ENCODE results near the gene DNAH10.
"Not testable (repeated sequence)": the region's sequence is repeated elsewhere in the genome, so short reads cannot be mapped to it uniquely, and the experiment has no call there.

DNAH10 gene

GRCh38 chr12:123938679-123939480 is 176.8 kb downstream of the DNAH10 start:
- no peaks in the 10 kb centered on the region for H3K9me3 ChIP-seq
- no peaks in the 10 kb centered on the region for H3K36me3 ChIP-seq (replicated peaks)
- peak in 1 of 2 experiments; percentile 50 for DNase-seq (ENCODE audit: low spot score in 2 of 2)
- no peaks in the 10 kb centered on the region for H3K4me1 ChIP-seq
- H3K27me3 ChIP-seq (ENCODE audit: low read depth), result no peaks in the 10 kb centered on the region
- in situ Hi-C loops (cut with MboI; ENCODE audit: low sequenced_read_pairs), result no loop called here
- H3K4me3 ChIP-seq, result no peak overlapping the region

GRCh38 chr12:123939716-123940626 is 177.9 kb downstream of the DNAH10 start:
- Histone ChIP-seq H3K9me3 (no peaks in the 10 kb centered on the region), H3K4me1 (no peaks in the 10 kb centered on the region), H3K4me3 (no peak overlapping the region), H3K36me3 (replicated peaks) (no peaks in the 10 kb centered on the region), H3K27me3 (ENCODE audit: low read depth) (no peaks in the 10 kb centered on the region)
- DNase-seq (ENCODE audit: low spot score in 2 of 2), result no peak
- in situ Hi-C loops (cut with MboI; ENCODE audit: low sequenced_read_pairs), result no loop called here

DNA sequence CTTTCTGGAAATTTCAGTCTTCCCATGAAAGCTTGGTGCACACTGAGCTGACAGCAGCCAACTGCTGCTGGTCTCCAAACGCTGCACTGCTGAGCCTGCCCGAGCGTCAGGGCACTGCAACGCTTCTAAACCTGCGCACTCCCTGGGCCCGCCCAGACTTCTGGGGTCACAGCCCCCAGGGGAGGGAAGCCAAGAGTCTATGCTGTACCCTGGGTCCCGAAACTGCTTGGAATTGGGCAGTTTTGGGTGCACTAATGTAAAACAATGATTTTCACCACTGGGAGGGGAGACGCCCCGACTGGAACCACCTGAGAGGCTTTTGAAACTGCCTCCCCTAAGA is 178.5 kb downstream of the DNAH10 start:
- H3K4me1 ChIP-seq, result no peaks in the 10 kb centered on the region
- H3K4me3 ChIP-seq, result no peak overlapping the region
- no peaks in the 10 kb centered on the region for H3K27me3 ChIP-seq (ENCODE audit: low read depth)
- H3K36me3 ChIP-seq (replicated peaks), result no peaks in the 10 kb centered on the region
- no peaks in the 10 kb centered on the region for H3K9me3 ChIP-seq
- in situ Hi-C loops (cut with MboI; ENCODE audit: low sequenced_read_pairs), result no loop called here
- DNase-seq (ENCODE audit: low spot score in 2 of 2), result no peak

- Histone ChIP-seq H3K36me3 (replicated peaks) (no peaks in the 10 kb centered on the region), H3K27me3 (ENCODE audit: low read depth) (no peaks in the 10 kb centered on the region), H3K4me3 (no peak overlapping the region), H3K9me3 (no peaks in the 10 kb centered on the region), H3K4me1 (no peaks in the 10 kb centered on the region)
- no peak for DNase-seq (ENCODE audit: low spot score in 2 of 2)
- in situ Hi-C loops (cut with MboI; ENCODE audit: low sequenced_read_pairs), result no loop called here
Measured at GRCh38 chr12:123941000-123941399, 178.9 kb downstream of the DNAH10 start.

DNA sequence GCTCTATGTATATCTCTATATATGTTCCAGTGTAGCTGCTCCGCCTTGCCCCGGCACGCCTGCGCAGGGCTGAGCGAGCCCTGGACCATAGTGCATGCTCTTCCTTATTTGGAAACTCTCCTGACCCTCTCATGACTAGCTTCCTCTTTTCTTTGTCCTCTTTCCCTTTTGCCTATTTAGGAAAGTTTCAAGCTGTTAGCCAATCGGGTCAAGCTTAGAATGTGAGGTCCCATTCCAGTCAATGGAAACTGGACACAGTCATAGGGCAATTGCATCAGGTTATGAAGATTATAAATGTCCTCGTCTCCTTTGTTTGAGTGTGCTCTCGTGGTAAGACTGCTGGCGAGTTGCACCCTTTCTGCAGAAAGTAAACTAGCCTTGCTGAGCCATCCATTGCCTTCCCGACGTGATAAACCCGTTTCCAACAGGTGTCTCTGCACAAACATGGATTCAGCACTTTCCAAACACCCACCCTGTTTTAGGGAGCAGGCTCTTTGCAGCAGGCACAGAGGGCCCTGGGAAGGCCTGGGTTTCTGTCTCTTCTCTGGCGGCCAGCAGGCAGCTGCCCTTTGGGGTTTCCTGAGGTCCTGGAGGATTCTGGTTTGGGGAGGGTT is 179.6 kb downstream of the DNAH10 start:
- H3K9me3 ChIP-seq, result no peaks in the 10 kb centered on the region
- no peak overlapping the region for H3K4me3 ChIP-seq
- H3K4me1 ChIP-seq, result no peaks in the 10 kb centered on the region

DNA sequence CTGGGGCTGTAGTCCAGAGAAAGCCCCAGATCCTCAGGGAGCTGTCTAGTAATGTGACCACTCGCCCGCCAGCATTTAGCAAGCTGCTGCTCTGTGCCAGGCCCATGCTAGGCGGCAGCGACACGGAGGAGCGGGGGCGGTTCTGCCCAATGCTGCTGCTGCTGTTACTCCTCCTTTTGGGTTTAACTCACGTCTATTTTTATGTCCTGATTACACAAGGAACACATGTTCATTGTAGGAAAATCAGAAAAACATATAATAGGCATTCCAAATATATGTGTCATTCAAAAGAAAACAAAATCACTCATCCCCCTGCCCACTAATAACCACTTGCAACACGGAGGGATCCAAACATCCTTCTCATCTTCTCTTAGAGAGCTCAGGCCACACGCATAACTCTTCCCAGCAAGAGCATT is 180.1 kb downstream of the DNAH10 start:
- no peaks in the 10 kb centered on the region for H3K9me3 ChIP-seq
- H3K4me1 ChIP-seq, result no peaks in the 10 kb centered on the region
- no peaks in the 10 kb centered on the region for H3K36me3 ChIP-seq (replicated peaks)
- in situ Hi-C loops (cut with MboI; ENCODE audit: low sequenced_read_pairs), result no loop called here
- DNase-seq (ENCODE audit: low spot score in 2 of 2), result no peak
- no peaks in the 10 kb centered on the region for H3K27me3 ChIP-seq (ENCODE audit: low read depth)
- no peak overlapping the region for H3K4me3 ChIP-seq

More for the DNA sequence above, 179.6 kb downstream of the DNAH10 start:
- DNase-seq (ENCODE audit: low spot score in 2 of 2), result no peak
- no peaks in the 10 kb centered on the region for H3K36me3 ChIP-seq (replicated peaks)
- in situ Hi-C loops (cut with MboI; ENCODE audit: low sequenced_read_pairs), result no loop called here
- no peaks in the 10 kb centered on the region for H3K27me3 ChIP-seq (ENCODE audit: low read depth)

DNA sequence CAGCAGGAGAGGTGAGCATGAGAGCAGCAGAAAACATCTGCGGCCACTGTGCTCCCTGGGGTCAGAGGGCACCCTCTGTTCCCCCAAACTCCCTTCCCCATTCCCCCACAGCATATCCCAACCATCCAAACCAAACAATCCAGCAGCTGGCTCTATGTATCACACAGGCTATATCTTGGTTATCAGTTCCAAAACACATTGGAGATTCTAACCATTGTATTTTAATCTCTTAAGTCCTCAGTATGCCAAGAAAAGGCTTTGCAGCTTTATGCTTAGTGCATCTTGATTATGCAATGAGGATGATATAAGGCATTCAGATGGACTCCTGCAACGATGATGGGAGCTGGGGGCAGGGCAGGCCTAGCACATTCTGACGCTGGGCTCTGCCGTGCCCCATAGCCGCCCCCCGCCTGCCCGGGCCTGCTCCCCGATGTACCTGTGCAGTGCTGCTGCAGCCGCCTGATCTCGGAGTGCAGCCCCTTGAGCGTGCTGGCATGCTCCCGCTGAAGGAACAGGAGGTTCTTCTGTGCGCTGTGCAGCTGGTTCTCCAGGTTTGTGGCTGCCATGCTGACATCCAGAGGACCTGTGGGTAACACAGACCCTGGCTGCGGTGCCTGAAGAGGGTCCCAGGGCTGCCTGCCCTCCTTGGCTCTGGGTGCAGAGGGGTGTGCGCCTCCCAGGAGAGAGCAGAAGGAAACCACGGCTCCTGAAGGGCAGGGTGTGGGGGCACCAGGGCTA is 181.0 kb downstream of the DNAH10 start:
- in situ Hi-C loops (cut with MboI; ENCODE audit: low sequenced_read_pairs), result no loop called here
- Histone ChIP-seq H3K36me3 (replicated peaks) (no peaks in the 10 kb centered on the region), H3K27me3 (ENCODE audit: low read depth) (no peaks in the 10 kb centered on the region), H3K9me3 (no peaks in the 10 kb centered on the region), H3K4me3 (no peak overlapping the region), H3K4me1 (no peaks in the 10 kb centered on the region)
- DNase-seq (ENCODE audit: low spot score in 2 of 2), result no peak

DNA sequence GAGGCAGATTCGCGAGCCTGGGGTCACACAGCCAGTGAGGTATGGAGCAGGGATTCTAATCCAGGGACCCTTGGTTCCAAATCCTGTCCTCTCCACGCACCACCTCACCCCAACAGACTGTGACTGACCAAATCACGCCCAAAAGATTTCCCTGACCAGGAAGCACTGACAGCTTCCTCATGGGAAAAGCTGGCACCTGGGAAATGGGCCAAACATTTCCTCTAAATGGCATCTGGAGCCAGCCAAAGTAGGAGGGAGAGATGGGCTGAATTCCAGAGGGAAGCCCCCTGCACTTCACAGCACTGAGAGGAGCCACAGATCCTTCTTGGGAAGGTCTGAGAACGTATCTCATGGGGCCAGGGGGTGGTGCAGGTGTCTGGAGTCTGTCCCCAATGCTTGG is 181.7 kb downstream of the DNAH10 start:
- H3K36me3 ChIP-seq (replicated peaks), result no peaks in the 10 kb centered on the region
- H3K9me3 ChIP-seq, result no peaks in the 10 kb centered on the region
- no peak for DNase-seq (ENCODE audit: low spot score in 2 of 2)
- H3K4me1 ChIP-seq, result no peaks in the 10 kb centered on the region
- no peak overlapping the region for H3K4me3 ChIP-seq
- in situ Hi-C loops (cut with MboI; ENCODE audit: low sequenced_read_pairs), result no loop called here
- no peaks in the 10 kb centered on the region for H3K27me3 ChIP-seq (ENCODE audit: low read depth)

GRCh38 chr12:123944696-123945095 is 182.6 kb downstream of the DNAH10 start:
- no peaks in the 10 kb centered on the region for H3K9me3 ChIP-seq
- H3K4me1 ChIP-seq, result no peaks in the 10 kb centered on the region
- H3K27me3 ChIP-seq (ENCODE audit: low read depth), result no peaks in the 10 kb centered on the region
- no peak overlapping the region for H3K4me3 ChIP-seq
- in situ Hi-C loops (cut with MboI; ENCODE audit: low sequenced_read_pairs), result no loop called here
- no peaks in the 10 kb centered on the region for H3K36me3 ChIP-seq (replicated peaks)
- DNase-seq (ENCODE audit: low spot score in 2 of 2), result no peak

- no peak for DNase-seq (ENCODE audit: low spot score in 2 of 2)
- in situ Hi-C loops (cut with MboI; ENCODE audit: low sequenced_read_pairs), result no loop called here
- no peak overlapping the region for H3K4me3 ChIP-seq
- H3K9me3 ChIP-seq, result no peaks in the 10 kb centered on the region
- H3K27me3 ChIP-seq (ENCODE audit: low read depth), result no peaks in the 10 kb centered on the region
- no peaks in the 10 kb centered on the region for H3K36me3 ChIP-seq (replicated peaks)
- H3K4me1 ChIP-seq, result no peaks in the 10 kb centered on the region
Measured at GRCh38 chr12:123945287-123946151, 183.4 kb downstream of the DNAH10 start.

- H3K4me3 ChIP-seq, result no peak overlapping the region
- no peak for DNase-seq (ENCODE audit: low spot score in 2 of 2)
- in situ Hi-C loops (cut with MboI; ENCODE audit: low sequenced_read_pairs), result no loop called here
- H3K36me3 ChIP-seq (replicated peaks), result no peaks in the 10 kb centered on the region
- no peaks in the 10 kb centered on the region for H3K4me1 ChIP-seq
- no peaks in the 10 kb centered on the region for H3K27me3 ChIP-seq (ENCODE audit: low read depth)
- H3K9me3 ChIP-seq, result no peaks in the 10 kb centered on the region
Measured at GRCh38 chr12:123946152-123946515, 184.0 kb downstream of the DNAH10 start.

GRCh38 chr12:123946516-123947505 is 184.7 kb downstream of the DNAH10 start:
- H3K36me3 ChIP-seq (replicated peaks); DNase-seq (ENCODE audit: low spot score in 2 of 2); H3K9me3 ChIP-seq; H3K4me1 ChIP-seq; H3K27me3 ChIP-seq (ENCODE audit: low read depth); in situ Hi-C loops (cut with MboI; ENCODE audit: low sequenced_read_pairs); H3K4me3 ChIP-seq: not testable (repeated sequence)

Data from HAP-1 (cell line).